Measurements from ENCODE around the gene PCDHA6.
"Not testable (repeated sequence)": the region's sequence is repeated elsewhere in the genome, so short reads cannot be mapped to it uniquely, and the experiment has no call there.

PCDHA6 gene

GRCh38 chr5:140794595-140795258 lies 33.0 kb upstream of the PCDHA6 start, which contains the start of gene PCDHA2:
PCDHA2 (plus strand) TSS chr5:140794852.
- Histone ChIP-seq H3K27ac (no peak within 1 kb of the TSS), H3K36me3 (no peaks in the 10 kb centered on the region), H3K27me3 (ENCODE audit: insufficient read depth, low read depth, severe bottlenecking) (no peaks in the 10 kb centered on the region), H3K9me3 (ENCODE audit: severe bottlenecking) (no peaks in the 10 kb centered on the region), H3K4me3 (ENCODE audit: low read depth, low read length) (no peak within 1 kb of the TSS)
- no peak for DNase-seq
- TF ChIP-seq CTCF (IDR thresholded peaks at IDR 0.05; ENCODE audit: low read depth, low read length) = no peak

- H3K27ac ChIP-seq = no peak overlapping the region
- H3K36me3 ChIP-seq = no peaks in the 10 kb centered on the region
- no peaks in the 10 kb centered on the region for H3K27me3 ChIP-seq (ENCODE audit: insufficient read depth, low read depth, severe bottlenecking)
- no peak for DNase-seq
- H3K4me3 ChIP-seq (ENCODE audit: low read depth, low read length) = no peak overlapping the region
- no peak for TF ChIP-seq CTCF (IDR thresholded peaks at IDR 0.05; ENCODE audit: low read depth, low read length)
- H3K9me3 ChIP-seq (ENCODE audit: severe bottlenecking) = no peaks in the 10 kb centered on the region
Measured at GRCh38 chr5:140795259-140795641, 32.5 kb upstream of the PCDHA6 start.

GRCh38 chr5:140796072-140796717 lies 31.6 kb upstream of the PCDHA6 start:
- not testable (repeated sequence) for H3K4me3 ChIP-seq (ENCODE audit: low read depth, low read length); DNase-seq; H3K27me3 ChIP-seq (ENCODE audit: insufficient read depth, low read depth, severe bottlenecking); H3K9me3 ChIP-seq (ENCODE audit: severe bottlenecking); H3K36me3 ChIP-seq; H3K27ac ChIP-seq

GRCh38 chr5:140796718-140797095 lies 31.1 kb upstream of the PCDHA6 start:
- H3K9me3 ChIP-seq (ENCODE audit: severe bottlenecking) = no peaks in the 10 kb centered on the region
- no peaks in the 10 kb centered on the region for H3K36me3 ChIP-seq
- no peaks in the 10 kb centered on the region for H3K27me3 ChIP-seq (ENCODE audit: insufficient read depth, low read depth, severe bottlenecking)
- TF ChIP-seq CTCF (IDR thresholded peaks at IDR 0.05; ENCODE audit: low read depth, low read length) = no peak
- no peak for DNase-seq
- no peak overlapping the region for H3K27ac ChIP-seq
- H3K4me3 ChIP-seq (ENCODE audit: low read depth, low read length) = no peak overlapping the region

GRCh38 chr5:140800816-140801493 lies 26.8 kb upstream of the PCDHA6 start, which contains the start of gene PCDHA3:
PCDHA3 (plus strand) TSS chr5:140801057.
- Histone ChIP-seq H3K27me3 (ENCODE audit: insufficient read depth, low read depth, severe bottlenecking) (no peaks in the 10 kb centered on the region), H3K9me3 (ENCODE audit: severe bottlenecking) (peaks cover 2% of the 10 kb centered on the region), H3K36me3 (no peaks in the 10 kb centered on the region), H3K27ac (no peak within 1 kb of the TSS), H3K4me3 (ENCODE audit: low read depth, low read length) (no peak within 1 kb of the TSS)
- DNase-seq = no peak
- 0 out of 2 replicates have a peak, but pooled peaks have one; percentile 5 for TF ChIP-seq CTCF (IDR thresholded peaks at IDR 0.05; ENCODE audit: low read depth, low read length)

GRCh38 chr5:140801494-140801841 lies 26.3 kb upstream of the PCDHA6 start:
- DNase-seq = no peak
- Histone ChIP-seq H3K4me3 (ENCODE audit: low read depth, low read length) (no peak overlapping the region), H3K27ac (no peak overlapping the region), H3K36me3 (no peaks in the 10 kb centered on the region), H3K27me3 (ENCODE audit: insufficient read depth, low read depth, severe bottlenecking) (no peaks in the 10 kb centered on the region), H3K9me3 (ENCODE audit: severe bottlenecking) (peaks cover 2% of the 10 kb centered on the region)
- no peak for TF ChIP-seq CTCF (IDR thresholded peaks at IDR 0.05; ENCODE audit: low read depth, low read length)

- not testable (repeated sequence) for DNase-seq; H3K9me3 ChIP-seq (ENCODE audit: severe bottlenecking); H3K4me3 ChIP-seq (ENCODE audit: low read depth, low read length); H3K27ac ChIP-seq; H3K27me3 ChIP-seq (ENCODE audit: insufficient read depth, low read depth, severe bottlenecking); H3K36me3 ChIP-seq
Measured at GRCh38 chr5:140802381-140802780, 25.4 kb upstream of the PCDHA6 start.
